Amniotic epithelial cell (primary cell): ENCODE measurements around the gene ZBTB33.

Experiments
- DNase-seq: peaks from one replicate; pipeline ENCODE4 v3.0.0-alpha.2; 2010; ENCODE audit warnings: low read depth

Gene ZBTB33

GRCh38 chrX:120250522-120251271, at the start of gene ZBTB33:
Gene ZBTB33, plus strand, starts transcription at chrX:120250812. Its CDS starts 2,604 bp downstream, at chrX:120253416.
- peak; percentile 90 for DNase-seq

GRCh38 chrX:120200851-120201250, 49.8 kb upstream of the ZBTB33 start:
- DNase-seq: no peak

- DNase-seq: no peak
Observed at GRCh38 chrX:120205816-120206753, 44.5 kb upstream of the ZBTB33 start.

- DNase-seq: no peak
Observed at GRCh38 chrX:120207009-120207605, 43.5 kb upstream of the ZBTB33 start.

- DNase-seq: peak; percentile 36
Observed at GRCh38 chrX:120213438-120214265, 37.0 kb upstream of the ZBTB33 start.

- DNase-seq: no peak
Observed at GRCh38 chrX:120223374-120223773, 27.2 kb upstream of the ZBTB33 start.

GRCh38 chrX:120224388-120224787, 26.2 kb upstream of the ZBTB33 start:
- DNase-seq: no peak

GRCh38 chrX:120228187-120228908, 22.3 kb upstream of the ZBTB33 start:
- DNase-seq: no peak

- DNase-seq: no peak
Observed at GRCh38 chrX:120235284-120235683, 15.3 kb upstream of the ZBTB33 start.

- no peak for DNase-seq
Observed at GRCh38 chrX:120236687-120237479, 13.7 kb upstream of the ZBTB33 start.

- DNase-seq: no peak
Observed at GRCh38 chrX:120238933-120239332, 11.7 kb upstream of the ZBTB33 start.

GRCh38 chrX:120242813-120243212, 7.8 kb upstream of the ZBTB33 start:
- DNase-seq: no peak

- DNase-seq: no peak
Observed at GRCh38 chrX:120244395-120244734, 6.2 kb upstream of the ZBTB33 start.

GRCh38 chrX:120244735-120245498, 5.7 kb upstream of the ZBTB33 start:
- peak; percentile 84 for DNase-seq

- DNase-seq: no peak
Observed at GRCh38 chrX:120251471-120252011, 929 bp downstream of the ZBTB33 start.

GRCh38 chrX:120253784-120254183, 3.2 kb downstream of the ZBTB33 start:
- no peak for DNase-seq

GRCh38 chrX:120260369-120260768, 9.8 kb downstream of the ZBTB33 start:
- DNase-seq: no peak

- DNase-seq: no peak
Observed at GRCh38 chrX:120262859-120263708, 12.5 kb downstream of the ZBTB33 start.
